Measurements from ENCODE around the gene CIAPIN1. TPM values are rescaled to one million over a fixed set of nuclear protein-coding genes. Genes with fewer than 3 reads are reported as not detected.

CIAPIN1 gene
- total RNA-seq, 2 donors from 2014 or later: 54.9 to 67.4 TPM

GRCh38 chr16:57485916-57486857, 39.0 kb upstream of the CIAPIN1 start, which contains the start of gene DOK4:
Gene DOK4, minus strand, starts transcription at chr16:57486493. Its CDS starts 6,986 bp downstream, at chr16:57479507.
- Histone ChIP-seq H3K4me1 (peaks cover 4% of the 10 kb centered on the region), H3K27ac (peak within 1 kb of the TSS; percentile 63), H3K4me3 (peak within 1 kb of the TSS; percentile 78), H3K9ac (ENCODE audit: low read depth in 2 of 2, low read length in 2 of 2) (peak within 1 kb of the TSS; percentile 84 to 91), H3K27me3 (no peaks in the 10 kb centered on the region), H3K9me3 (no peaks in the 10 kb centered on the region), H3K36me3 (no peaks in the 10 kb centered on the region)
- no peak for TF ChIP-seq CTCF (IDR thresholded peaks at IDR 0.05)
- DNase-seq: peak; percentile 88
- intact Hi-C loops (cut with DNase I): no loop called here

DNA sequence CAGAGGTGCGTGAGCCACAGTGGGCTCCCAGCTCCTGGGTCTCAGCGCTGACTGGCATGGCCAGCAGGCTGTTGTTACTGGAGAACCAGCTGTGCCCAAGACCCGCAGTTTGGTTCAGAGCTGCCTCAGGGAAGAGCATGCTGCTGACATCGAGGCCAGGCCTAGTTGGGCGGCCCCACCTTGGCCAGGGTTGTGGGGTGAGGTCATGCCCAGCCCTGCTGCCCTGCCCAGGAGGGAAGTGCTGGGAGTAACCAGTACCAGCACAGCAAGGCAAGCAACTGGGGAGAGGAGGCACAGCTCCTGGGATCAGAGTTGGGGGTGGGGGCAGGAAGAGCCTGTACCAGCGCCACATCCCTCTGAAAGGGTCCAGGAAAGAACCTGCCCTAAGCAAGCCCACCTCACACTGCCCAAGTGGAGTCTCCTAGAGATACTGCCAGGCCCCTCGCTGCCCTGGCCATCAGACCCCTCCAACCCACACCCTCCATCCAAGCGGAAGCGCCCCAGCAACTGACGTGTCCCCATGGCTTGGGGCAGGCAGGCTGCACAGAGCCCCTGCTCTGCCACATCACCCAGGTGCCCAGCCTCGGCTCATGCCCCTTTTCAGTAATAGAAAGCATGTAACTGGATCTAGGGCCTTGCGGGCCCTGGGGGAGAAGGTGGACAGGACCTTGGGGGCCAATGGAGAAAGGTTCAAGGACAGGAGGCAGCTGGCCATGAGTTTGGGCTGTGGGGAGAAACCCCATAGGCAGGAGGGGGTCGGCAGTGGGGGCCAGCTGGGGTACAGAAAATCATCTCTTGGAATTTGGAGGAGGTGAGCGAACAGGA, 38.1 kb upstream of the CIAPIN1 start:
- no peaks in the 10 kb centered on the region for H3K36me3 ChIP-seq
- H3K27ac ChIP-seq: peak overlapping the region; percentile 63
- H3K4me1 ChIP-seq: peaks cover 5% of the 10 kb centered on the region
- H3K9ac ChIP-seq (ENCODE audit: low read depth in 2 of 2, low read length in 2 of 2): peak overlapping the region; percentile 84 to 91
- no peak for TF ChIP-seq CTCF (IDR thresholded peaks at IDR 0.05)
- no peaks in the 10 kb centered on the region for H3K9me3 ChIP-seq
- H3K4me3 ChIP-seq: peak overlapping the region; percentile 78
- peak; percentile 81 for DNase-seq
- no peaks in the 10 kb centered on the region for H3K27me3 ChIP-seq
- intact Hi-C loops (cut with DNase I): no loop called here

DNA sequence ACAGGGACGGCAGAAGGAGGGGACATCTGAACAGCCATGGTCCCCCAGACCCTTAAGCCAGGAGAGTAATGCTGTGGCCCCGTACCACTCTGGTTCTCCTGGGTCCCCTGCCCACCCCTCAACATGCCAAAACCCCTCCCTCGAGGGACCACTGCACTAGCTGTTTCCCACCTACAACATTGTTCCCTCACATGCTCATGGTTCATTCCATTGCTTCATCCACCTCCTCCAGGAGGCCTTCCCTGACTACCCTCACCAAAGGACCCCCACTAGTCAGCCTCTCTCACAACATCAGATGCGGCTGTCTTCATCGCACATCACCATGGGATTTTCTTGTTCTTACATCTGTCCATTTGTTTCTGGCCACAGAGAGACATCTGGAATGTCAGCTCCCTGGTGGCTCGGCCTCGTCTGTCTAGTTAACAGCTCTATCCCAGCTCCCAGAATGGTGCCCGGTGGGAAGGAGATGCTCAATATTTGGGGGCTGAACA, 37.4 kb upstream of the CIAPIN1 start:
- no peaks in the 10 kb centered on the region for H3K36me3 ChIP-seq
- TF ChIP-seq CTCF (IDR thresholded peaks at IDR 0.05): no peak
- peaks cover 9% of the 10 kb centered on the region for H3K4me1 ChIP-seq
- H3K4me3 ChIP-seq: no peak overlapping the region
- H3K27ac ChIP-seq: no peak overlapping the region
- no peaks in the 10 kb centered on the region for H3K27me3 ChIP-seq
- DNase-seq: no peak
- no peaks in the 10 kb centered on the region for H3K9me3 ChIP-seq
- intact Hi-C loops (cut with DNase I): no loop called here
- H3K9ac ChIP-seq (ENCODE audit: low read depth in 2 of 2, low read length in 2 of 2): peak overlapping the region in 1 of 2 donors; percentile 84

- no peak for DNase-seq
- intact Hi-C loops (cut with DNase I): no loop called here
- Histone ChIP-seq H3K4me3 (no peak overlapping the region), H3K9me3 (no peaks in the 10 kb centered on the region), H3K36me3 (no peaks in the 10 kb centered on the region), H3K27me3 (no peaks in the 10 kb centered on the region), H3K9ac (ENCODE audit: low read depth in 2 of 2, low read length in 2 of 2) (no peak overlapping the region), H3K4me1 (peaks cover 9% of the 10 kb centered on the region), H3K27ac (no peak overlapping the region)
- TF ChIP-seq CTCF (IDR thresholded peaks at IDR 0.05): no peak
Observed at GRCh38 chr16:57483725-57484514, 36.7 kb upstream of the CIAPIN1 start.

Data from colonic mucosa (tissue), 4 donors.